HG03520 (cell line): Measurements from ENCODE around the gene FFAR1.

Experiments used
- ATAC-seq: cut with Tn5 transposase; IDR thresholded peaks from one replicate; pipeline ENCODE4 v1.9.1; 2021; ENCODE audit warnings: mild to moderate bottlenecking, moderate library complexity; ENCODE audit not compliant: unreplicated experiment

FFAR1 gene

DNA sequence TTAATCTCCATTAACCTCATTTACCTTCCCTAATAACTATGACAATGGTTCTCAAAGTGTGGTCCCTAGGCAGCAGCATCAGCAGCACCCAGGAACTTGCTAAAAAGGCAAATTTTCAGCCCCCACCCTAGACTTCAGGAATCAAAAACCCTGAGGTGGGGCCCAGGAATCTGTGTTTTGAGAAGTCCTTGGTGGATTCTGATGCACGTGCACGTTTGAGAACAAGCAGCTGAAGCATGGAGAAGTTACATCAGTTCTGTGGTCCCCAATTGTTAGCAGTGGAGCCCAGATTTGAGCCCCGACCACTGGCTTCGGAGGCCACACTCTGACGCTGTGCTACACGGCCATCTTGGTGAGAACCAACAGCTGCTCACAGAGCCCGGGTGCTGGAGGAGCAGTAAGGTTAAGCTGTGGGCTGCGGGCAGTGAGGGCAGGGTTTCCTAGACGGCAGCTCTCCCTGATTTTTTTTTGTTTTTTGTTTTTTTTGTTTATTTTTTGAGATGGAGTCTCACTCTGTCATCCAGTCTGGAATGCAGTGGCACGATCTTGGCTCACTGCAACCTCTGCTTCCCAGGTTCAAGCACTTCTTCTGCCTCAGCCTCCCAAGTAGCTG is 32.7 kb upstream of the FFAR1 start:
- ATAC-seq: no peak

DNA sequence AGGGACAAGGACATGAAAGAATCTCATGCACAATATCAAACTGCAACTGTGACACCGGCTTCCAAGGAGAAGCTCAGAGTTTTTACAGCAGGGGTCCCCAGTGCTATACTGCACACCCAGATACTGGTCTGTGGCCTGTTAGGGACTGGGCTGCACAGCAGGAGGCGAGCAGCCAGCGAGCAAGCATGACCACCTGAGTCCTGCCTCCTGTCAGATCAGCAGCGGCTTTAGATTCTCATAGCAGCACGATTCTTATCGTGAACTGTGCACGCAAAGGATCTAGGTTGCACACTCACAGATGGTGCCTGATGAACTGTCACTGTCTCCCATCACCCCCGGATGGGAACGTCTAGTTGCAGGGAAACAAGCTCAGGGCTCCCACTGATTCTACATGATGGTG is 31.8 kb upstream of the FFAR1 start:
- ATAC-seq: no peak

DNA sequence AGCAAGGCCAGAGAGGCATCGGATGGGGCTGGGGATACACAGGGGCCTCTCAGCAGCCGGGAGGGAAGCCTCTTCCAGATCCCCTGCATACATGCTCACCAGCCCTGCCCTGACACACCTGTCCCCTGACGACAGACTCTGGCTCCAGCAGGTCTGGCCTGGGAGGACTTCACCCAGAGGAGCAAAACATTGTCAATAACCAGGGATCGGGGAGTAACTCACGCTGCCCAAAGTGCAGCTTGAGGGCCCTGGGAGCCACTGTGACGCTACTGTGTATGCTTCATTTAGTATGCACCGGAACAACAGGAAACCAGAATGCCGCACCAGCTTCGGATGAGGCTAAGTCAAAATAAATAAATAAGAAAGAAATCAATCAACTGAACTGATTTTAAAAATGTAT is 31.1 kb upstream of the FFAR1 start:
- ATAC-seq: no peak

DNA sequence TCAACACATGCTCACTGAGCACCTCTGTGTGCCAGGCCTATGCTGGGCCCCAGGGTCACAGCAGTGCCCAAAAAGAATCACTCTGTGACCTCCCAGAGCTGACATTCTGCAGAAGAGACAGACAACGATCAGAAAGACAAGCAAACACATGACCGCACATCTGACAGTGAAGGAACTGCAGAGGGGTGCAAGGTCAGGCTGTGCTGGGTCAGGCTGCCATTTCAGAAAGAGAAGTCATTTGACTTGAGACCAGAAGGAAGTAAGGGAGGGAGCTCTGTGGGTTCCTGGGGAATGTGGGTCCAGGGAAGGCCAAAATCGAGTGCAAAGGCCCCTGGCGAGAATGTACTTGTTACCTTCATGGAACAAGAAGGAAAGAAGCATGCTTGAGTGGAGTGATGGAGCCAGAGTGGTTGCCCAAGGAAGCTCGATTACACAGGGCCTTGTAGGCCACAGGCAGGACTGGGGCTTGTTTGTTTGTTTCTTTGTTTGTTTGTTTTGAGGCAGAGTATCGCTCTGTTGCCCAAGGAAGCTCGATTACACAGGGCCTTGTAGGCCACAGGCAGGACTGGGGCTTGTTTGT is 30.1 kb upstream of the FFAR1 start:
- no peak for ATAC-seq

DNA sequence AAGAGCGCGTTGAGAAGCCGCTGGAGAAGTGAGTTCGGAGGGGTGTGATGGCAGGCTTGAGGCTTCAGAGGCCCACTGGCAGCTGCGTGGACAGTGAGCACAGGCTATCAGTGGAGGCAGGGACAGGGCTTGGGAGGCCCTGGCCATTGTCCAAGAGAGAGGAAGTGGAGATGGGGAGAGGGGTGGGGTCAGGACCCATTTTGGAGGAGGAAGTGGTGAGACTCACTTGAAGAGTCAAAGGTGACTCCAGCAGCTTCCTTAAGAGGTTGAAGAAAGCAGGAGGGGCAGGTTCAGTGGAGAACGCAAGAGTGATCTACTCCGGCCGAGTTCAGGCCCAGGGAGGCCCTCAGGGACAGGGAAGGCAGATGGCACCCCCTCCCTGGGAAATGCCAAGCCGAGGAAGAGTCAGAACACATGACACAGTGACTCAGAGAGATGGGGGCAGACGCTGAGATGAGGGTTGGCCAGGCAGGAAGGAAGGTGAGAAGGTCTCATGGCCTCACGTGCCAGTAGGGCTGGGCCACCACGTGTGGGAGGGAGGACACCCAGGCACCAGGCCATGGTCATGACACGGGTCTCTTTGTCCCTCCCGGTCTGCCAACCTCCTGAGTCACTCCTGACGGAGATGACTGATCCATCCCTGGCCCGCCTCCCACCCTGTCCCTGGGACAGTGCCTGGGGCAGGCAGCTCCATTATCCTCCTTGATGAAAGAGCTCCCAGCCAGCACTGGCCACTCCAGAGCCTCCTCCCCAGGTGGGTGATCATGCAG is 28.8 kb upstream of the FFAR1 start:
- ATAC-seq: no peak

DNA sequence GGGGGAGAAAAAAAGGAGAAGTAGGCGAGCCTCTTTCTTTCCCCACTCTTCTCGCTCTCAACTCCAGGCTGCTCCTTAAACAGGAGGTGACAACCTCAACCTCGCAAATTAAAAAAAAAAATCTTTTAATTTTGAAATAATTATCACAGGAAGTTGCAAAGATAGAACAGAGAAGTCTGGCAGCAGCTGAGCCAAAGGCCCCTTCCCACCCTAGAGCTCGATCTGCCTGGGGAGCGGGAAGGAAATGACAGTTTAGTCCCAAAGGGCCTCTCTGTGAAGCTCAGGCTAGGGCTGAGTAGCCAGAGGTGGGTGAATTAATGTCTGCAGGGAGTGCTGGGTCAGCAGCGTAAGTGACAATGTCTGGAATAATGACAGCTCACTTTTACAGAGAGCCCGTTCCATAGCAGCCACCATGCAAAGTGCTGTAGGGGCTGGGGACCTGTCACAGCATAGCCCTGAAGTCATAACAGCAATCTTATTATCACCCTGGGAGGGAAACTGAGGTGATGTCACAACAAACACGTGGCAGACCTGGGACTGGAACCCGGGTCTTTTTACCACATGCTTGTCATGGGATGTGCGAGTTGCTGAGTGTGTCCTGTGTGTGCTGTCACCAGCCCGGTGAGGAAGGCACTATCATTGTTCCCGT is 27.5 kb upstream of the FFAR1 start:
- ATAC-seq: no peak

DNA sequence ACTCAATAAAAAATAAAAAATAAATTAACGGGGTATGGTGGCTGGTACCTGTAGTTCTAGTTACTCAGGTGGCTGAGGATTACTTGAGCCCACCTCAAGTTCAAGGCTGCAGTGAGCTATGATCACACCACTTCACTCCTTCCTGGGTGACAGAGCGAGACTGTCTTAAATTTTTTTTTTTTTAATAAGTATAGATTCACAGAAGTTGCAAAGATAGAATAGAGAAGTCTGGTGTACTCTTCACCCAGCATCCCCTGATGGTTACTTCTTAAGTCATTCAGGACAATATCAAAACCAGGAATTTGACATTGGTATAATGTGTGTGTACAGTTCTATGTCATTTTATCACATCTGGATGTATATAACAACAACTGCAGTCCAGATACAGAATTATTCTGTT is 26.4 kb upstream of the FFAR1 start:
- ATAC-seq: no peak

DNA sequence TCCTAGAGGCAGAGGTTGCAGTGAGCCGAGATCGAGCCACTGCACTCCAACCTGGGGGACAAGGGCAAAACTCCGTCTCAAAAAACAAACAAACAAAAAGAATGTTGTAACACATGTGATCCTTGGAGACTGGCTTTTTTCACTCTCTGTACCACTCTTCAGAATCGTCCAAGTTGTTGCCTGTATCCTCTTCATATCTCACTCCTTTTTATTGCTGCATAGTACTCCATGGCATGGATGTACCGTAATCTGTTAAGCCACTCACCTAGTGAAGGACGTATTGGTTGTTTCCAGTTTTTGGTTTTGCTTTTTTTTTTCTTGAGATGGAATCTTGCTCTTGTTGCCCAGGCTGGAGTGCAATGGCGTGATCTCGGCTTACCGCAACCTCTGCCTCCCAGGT is 25.7 kb upstream of the FFAR1 start:
- no peak for ATAC-seq

DNA sequence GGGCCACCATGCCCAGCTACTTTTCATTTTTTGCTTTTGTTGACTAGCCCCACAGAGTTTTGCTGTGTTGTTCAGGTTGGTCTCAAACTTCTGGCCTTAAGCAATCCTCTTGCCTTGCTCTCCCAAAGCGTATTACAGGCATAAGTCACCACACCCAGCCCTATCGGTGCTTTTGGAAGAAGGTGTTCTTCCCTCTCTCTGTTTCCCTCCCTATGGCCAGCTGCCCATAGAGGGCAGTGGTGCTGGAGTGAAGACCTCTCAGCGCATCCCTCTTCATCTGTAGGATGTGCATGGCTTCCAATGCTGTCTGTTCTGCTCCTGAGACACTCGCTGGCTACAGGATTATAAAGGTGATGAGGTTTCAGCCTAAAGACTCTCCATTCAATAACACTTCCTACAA is 20.1 kb upstream of the FFAR1 start:
- ATAC-seq: no peak

DNA sequence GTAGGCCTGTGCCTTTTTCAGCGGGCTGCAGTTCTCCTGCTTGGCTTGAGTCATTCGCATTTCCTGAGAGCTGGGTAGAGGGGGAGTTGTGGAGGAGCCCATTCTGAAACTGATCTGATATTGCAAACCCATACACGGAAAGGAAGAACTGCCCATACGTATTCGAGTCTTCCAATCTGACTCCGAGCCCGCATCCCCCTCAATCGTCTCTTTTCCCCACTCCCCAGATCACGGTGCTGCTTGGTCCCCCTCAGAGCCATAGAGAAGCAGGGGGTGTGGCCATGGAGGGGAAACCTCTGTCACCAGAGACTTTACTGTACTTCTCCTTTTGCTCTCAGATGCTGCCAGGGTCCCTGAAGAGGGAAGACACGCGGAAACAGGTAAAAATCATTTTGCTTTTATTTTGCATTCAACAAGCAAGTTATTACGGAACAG is 18.8 kb upstream of the FFAR1 start, which contains the start of gene CD22:
TSS of gene CD22 (plus strand) at position 337 of the 435 bp plus-strand sequence. CDS start 2,854 bp downstream, outside the sequence.
- peak; percentile 35 for ATAC-seq

DNA sequence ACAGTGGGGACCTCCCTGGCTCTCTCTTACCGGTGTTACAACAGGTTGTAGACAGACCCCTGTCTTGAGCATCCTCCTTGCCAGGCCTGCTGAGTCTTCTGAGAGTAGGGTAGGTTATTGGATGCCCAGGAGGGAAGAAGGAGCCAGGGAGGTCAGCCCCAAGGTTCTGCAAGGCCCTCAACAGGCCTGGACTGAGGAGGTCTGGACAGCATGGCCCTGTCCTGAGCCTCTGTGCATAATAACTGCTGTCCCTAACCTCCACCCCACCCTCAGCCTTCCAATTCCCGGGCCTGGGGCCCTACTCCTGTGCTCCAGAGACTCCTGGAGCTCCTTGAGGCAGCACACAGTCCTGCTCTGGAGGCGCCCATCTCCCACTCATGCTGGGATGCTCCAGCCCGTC is 18.4 kb upstream of the FFAR1 start:
- ATAC-seq: peak; percentile 2

DNA sequence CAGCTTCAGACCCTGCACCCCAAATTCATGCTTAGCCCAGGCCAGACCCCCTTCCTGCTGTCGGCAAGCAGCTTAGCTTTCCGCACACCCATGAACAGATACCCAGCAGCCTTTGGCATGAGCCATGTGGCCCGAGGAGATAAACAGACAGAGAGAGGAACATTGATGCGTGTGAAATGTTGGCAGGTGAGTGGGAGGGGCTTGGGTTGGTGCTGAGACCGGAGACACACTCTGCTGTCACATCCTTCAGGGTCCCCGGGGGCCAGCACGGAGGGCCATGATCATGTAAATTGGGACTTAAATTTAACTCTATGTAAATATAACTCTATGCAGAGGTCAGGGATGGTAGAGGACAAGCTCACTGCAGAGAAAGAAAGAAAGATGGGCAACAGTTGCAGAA is 17.2 kb upstream of the FFAR1 start:
- peak; percentile 35 for ATAC-seq

DNA sequence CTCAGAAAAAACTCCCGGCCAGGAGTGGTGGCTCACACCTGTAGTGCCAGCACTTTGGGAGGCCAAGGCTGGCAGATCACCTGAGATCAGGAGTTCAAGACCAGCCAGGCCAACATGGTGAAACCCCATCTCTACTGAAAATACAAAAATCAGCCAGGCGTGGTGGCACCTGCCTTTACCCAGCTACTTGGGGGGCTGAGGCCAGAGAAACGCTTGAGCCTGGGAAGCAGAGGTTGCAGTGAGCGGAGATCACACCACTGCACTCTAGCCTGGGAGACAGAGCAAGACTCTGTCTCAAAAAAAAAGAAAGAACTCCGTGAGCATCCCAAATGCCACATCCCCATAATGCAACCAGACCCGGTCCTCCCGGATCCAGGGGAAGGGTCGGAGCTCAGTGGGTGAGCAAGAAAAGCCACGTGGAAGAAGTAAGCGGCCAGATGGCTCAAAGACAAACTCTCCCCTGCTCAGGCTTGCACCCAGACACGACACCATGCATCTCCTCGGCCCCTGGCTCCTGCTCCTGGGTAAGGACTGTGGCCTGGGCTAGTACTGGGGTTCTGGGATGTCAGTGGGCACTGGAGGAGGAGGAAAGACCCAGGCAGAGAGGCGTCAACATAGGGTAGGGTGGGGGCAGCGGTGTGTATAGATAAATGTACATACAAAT is 16.0 kb upstream of the FFAR1 start:
- ATAC-seq: no peak

DNA sequence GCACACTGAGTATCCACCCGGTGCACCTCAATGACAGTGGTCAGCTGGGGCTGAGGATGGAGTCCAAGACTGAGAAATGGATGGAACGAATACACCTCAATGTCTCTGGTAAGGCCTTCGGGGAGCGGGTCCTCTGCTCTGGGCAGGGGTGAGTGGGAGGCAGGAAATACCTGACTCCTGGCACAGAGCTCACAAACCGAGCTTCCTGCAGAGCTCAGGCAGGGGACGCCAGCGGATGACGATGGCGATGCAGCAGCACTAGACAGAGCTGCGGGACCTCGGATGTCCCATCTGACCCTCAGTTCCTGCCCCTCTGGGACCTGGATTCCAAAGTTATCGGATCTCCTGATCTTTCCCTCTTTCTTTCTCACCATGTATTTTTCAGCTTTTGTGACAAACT is 14.9 kb upstream of the FFAR1 start:
- ATAC-seq: no peak

DNA sequence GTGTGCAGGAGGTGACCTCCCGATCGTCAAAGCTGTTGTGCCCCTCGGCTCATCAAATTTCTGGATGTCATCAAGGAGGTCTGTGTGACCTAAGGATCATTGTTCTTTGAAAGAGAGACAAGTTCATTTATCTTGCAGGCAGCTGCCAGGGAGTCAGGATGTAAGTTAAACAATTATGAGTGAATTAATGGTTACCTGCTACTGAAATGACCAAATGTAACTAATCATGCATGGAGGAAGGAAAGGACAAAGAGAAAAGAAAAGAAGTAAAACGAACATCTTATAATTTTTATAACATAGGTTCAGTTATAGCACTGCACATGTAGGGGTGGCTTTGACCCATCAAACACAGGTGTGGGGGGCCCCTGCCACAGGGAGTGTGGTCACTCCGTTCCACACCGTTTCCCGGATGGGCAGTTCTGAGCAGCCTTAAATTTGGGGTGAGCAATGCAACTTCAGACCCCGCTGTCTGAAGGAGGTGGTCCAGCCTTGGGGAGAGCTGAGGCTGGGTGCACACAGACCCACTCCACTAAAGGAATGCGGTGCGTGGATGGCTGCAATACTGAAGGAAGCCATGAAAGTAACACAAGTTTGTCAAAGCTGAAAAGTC is 13.5 kb upstream of the FFAR1 start:
- no peak for ATAC-seq

DNA sequence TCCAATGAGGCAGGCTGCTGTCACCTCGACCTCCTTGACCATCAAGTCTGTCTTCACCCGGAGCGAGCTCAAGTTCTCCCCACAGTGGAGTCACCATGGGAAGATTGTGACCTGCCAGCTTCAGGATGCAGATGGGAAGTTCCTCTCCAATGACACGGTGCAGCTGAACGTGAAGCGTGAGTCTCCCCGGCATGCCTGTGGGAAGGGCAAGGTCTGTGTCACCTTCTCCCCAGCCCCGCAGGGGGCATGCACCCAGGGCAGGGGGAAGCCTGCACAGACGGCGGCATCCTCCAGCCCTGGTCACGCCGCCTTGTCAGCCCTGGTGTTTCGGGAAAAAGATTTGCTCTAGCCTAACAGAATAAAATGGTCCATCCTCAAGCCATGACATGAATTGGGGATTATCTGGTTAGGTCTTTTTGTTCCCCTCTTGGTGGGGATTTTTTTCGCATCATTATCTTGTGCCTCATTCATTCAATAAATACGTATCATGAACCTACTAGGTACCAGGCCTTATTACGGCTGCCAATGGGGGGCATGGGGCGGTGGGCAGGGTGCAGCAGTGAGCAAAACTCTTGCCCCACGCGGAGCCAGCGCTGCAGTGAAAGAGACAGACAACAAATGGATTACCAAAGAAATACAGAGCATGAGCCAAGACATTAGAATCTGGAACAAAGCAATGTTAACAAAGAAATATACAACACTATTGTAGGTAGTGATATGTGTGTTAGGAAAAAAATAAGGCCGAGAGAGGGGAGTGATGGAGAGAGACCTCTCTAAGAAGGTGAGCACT is 11.3 kb upstream of the FFAR1 start:
- no peak for ATAC-seq

DNA sequence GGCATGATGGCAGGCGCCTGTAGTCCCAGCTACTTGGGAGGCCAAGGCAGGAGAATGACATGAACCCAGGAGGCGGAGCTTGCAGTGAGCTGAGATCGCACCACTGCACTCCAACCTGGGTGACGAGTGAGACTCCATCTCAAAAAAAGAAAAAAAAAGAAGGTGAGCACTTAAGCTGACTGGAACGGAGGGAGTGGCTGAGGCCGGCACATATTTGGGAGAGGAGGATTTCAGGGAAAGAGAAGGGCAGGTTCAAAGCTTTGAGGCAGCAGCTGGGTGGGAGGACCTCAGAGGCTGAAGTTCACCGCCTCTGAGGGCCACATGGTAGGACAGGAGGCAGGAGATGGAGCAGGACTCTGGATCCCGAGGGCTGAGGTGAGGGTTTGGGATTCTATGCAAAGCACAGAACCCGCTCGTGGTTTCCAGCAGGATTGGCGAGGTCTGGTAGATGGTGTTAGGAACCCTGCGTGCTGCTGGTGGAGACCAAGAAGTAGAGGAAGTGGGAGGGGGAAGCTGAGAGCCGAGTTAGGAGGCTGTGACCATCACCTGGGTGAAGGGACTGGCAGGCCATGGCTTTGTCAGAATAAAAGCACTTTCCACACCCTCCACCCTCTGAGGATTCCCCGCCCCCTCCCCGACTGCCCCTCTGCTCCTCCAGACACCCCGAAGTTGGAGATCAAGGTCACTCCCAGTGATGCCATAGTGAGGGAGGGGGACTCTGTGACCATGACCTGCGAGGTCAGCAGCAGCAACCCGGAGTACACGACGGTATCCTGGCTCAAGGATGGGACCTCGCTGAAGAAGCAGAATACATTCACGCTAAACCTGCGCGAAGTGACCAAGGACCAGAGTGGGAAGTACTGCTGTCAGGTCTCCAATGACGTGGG is 10.4 kb upstream of the FFAR1 start:
- ATAC-seq: no peak

DNA sequence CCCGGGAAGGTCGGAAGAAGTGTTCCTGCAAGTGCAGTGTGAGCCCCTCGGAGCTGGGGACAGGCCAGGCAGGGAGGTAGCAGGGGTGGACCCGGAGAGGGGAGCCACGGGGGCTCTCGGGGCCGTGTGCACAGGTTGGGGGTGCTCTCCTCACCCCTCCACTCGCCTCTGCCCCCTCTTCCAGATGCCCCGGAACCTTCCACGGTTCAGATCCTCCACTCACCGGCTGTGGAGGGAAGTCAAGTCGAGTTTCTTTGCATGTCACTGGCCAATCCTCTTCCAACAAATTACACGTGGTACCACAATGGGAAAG is 9.8 kb upstream of the FFAR1 start:
- ATAC-seq: no peak

DNA sequence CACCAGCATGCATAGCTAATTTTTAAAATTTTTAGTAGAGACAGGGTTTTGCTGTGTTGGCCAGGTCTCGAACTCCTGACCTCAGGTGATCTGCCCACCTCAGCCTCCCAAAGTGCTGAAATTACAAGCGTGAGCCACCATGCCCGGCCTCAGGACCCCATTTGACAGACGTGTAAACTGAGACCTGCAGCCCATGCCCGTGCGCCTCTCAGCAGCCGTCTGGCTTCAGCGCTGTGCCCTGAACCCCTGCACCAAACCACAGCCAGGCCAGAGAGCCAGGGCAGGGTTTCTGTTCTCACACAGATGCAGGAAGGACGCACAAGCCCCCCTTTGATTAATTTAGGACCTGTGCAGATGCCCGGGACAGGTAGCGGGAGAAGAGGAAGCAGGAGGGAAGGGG is 7.3 kb upstream of the FFAR1 start:
- ATAC-seq: no peak
